Umbilical cord (tissue), 2 donors: ENCODE data around the gene TMPRSS13. TPM values are rescaled to one million over a fixed set of nuclear protein-coding genes. Genes with fewer than 3 reads are reported as not detected.

Source experiments
- DNase-seq: peaks from one replicate; pipeline ENCODE4 v3.0.0-alpha.2; 2015; ENCODE audit warnings: low spot score
- total RNA-seq: library from RNA; depleted of rRNA; stranded (reverse); fragments of >200 nt; gene quantifications from one replicate; pipeline ENCODE4 v1.2.3, GENCODE V29; 2014; ENCODE audit warnings: low replicate concordance; ENCODE audit not compliant: insufficient read depth

The TMPRSS13 gene
- total RNA-seq, 1 donor from 2014 or later: 0.72 TPM

DNA sequence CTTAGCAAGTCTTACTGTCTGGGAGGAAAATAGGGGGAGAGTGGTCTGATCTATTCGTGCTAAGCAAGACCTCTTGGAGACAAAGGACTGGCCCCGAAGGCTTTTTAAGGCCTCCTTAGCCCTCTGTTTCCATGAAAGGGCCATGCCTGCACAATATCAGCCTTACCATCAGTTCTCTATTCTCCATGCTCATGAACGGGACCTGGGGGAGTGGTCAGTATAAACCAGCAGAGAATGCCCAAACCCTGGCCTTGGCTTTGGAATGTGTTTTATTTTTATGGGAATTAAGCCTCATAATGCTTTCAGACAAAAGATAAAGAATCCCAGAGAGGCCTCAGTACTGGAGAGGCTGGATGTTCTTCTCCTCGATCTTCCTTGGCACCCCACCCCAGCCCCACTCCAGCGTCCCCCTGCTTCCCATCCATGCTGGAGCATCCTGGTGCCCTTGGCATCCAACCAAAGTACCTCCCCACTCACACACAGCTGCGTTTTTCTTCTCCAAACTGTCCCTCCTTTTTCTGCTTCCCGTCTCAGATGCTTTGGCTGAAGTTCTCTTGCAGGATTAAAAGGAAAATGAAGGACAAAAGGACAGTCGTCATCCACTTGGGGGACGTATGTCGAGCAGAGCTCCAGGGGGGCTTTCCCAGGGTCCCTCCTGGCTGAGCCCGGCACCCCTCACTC lies 71.3 kb downstream of the TMPRSS13 start:
- DNase-seq: peak; percentile 43

DNA sequence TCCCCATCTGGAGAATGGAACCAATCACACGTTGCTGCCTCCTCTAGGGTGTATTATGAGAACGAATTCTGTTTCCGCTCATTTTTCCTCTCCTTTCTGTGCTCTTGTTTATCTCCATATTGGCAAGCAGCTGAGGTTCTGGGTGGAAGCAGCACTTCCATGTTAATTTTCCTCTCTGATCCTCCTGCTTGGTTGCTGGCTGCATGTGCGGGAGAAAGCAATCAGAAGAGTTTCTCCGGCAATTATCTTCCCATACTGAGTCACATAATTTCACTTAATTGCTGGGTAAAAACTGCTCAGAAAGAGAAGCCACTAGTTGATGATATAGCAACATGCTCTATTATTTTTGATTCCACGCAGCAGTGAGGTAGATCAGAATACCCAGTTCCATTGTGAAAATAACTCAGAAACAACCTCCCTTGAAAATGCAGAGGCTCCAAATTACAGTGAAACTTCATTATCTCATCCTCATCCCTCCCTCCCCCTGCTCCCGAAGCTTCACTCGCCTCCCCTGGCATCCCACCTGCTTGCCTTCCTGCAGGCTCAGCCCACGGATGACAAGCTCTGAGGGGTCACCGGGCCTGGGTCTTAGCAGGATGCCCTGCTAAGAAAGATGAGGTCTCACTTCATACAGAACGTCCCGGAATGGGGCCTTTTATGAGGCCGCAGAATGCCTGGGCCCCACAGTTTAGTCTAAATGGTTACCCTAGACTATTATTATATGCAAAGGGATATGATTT lies 73.1 kb downstream of the TMPRSS13 start:
- DNase-seq: no peak

DNA sequence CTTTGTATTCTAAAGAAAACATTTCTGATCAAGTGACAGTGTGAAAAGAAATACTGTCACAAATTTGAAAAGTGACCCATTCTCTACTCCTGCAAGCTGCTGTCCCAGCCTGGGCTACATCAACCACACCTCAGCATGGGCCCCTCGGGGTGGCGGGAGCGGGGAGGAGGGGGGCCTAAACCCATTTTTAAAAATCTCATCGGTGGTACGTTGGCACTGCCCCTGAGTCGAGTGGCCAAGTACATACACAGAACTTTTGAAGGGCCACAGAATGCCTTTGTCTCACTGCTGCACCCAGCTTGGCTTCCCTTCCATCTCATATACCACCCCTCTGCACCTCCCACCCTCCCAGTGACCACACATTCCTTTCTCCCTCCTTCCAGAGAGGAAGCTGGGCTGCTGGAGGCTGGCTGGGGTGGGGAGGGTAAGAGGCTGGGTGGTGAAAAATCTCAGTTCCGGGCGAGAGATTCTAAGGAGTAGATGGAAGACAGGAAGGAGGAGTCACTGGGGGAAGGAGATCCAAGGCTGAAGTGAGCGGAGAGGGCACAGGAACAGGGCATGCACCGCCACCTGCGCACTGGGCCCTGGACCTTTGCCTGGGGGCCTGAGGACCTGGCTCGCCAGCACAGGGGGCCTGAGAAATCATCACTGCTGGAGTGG lies 73.9 kb downstream of the TMPRSS13 start:
- no peak for DNase-seq

GRCh38 chr11:117852309-117852708 lies 76.9 kb downstream of the TMPRSS13 start:
- DNase-seq: no peak

DNA sequence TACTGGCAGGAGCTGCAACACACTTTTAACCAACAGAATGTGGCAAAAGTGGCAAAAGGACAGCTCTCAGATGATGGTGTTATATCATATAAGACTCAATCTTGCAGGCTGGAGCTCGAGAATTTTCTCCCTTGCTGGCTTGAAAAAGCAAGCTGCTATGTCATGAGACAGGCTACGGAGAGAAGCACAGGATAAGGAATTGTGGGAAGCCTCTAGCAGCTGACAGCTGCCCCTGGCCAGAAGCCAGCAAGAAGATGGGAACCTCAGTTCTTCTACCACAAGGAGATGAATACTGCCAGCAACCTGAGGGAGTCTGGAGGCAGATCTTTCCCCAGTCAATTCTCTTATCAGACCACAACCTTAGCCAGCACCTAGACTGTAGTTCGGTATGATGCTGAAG lies 77.3 kb downstream of the TMPRSS13 start:
- peak; percentile 77 for DNase-seq

GRCh38 chr11:117851106-117851505 lies 78.1 kb downstream of the TMPRSS13 start:
- DNase-seq: peak; percentile 97

Other genes with a start within 250 kb of the TMPRSS13 start
- 1.4 TPM for gene DSCAML1, start 132.2 kb downstream of the TMPRSS13 start, total RNA-seq
- 2.4 TPM for gene FXYD2, start 104.7 kb downstream of the TMPRSS13 start, total RNA-seq
- gene FXYD6, start 52.7 kb downstream of the TMPRSS13 start, total RNA-seq: 48.2 TPM
- gene IL10RA, start 57.0 kb upstream of the TMPRSS13 start, total RNA-seq: 4.8 TPM
- gene TMPRSS4, start 147.7 kb upstream of the TMPRSS13 start, total RNA-seq: 3.4 TPM
- gene SMIM35, start 157.6 kb upstream of the TMPRSS13 start, total RNA-seq: 1.4 TPM
- gene SCN4B, start 223.4 kb upstream of the TMPRSS13 start, total RNA-seq: 1.2 TPM
- gene SCN2B, start 247.2 kb upstream of the TMPRSS13 start, total RNA-seq: 4.6 TPM